Keratinocyte (primary cell): ENCODE measurements around the gene BACH1.

Experiments used
- CTCF ChIP-seq, 3 experiments: IDR thresholded peaks in 1 of 3; conservative IDR thresholded peaks in 1 of 3; optimal IDR thresholded peaks in 1 of 3; 2 replicates in 2 of 3; 3 replicates in 1 of 3; pipeline versions ENCODE3 to v1.5.1; 2011; ENCODE audit warnings: low read length in 3 of 3, mild to moderate bottlenecking in 3 of 3, moderate library complexity in 2 of 3, control low read depth in 1 of 3, inconsistent platforms in 1 of 3; ENCODE audit not compliant: insufficient read depth in 2 of 3; ENCODE audit errors: extremely low read depth in 1 of 3
- EZH2 ChIP-seq: IDR thresholded peaks from one replicate; pipeline ENCODE4 v1.6.1; 2012; ENCODE audit warnings: inconsistent platforms, mild to moderate bottlenecking, low read length, moderate library complexity

DNA sequence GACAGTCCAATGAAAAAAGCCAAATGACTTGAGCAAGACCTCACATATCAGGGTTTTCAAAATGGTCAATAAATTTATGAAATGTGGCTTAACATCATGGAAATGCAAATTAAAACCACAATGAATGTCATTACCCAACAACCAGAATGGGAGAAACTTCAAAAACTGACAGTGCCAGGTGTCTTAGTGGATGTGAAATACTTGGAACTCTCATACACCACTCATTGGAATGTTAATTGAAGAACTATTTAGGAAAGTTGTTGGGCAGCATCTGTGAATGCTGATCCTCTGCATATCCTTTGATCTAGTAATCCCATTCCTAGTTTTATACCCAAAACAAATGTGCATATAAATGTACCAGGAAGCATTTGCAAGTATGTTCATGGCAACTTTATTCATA is 19.2 kb upstream of the BACH1 start:
- TF ChIP-seq CTCF (optimal IDR thresholded peaks at IDR 0.05 in 1 of 3, IDR thresholded peaks at IDR 0.05 in 1 of 3, conservative IDR thresholded peaks at IDR 0.05 in 1 of 3; ENCODE audit: extremely low read depth in 1 of 3, insufficient read depth in 2 of 3, low read length in 3 of 3) (no peak), EZH2 (no peak)
